PC-9 (cell line): ENCODE data around the gene ZNF407. TPM values are rescaled to one million over a fixed set of nuclear protein-coding genes. Genes with fewer than 3 reads are reported as not detected.

Experiments used
- BruUV-seq: library from RNA; stranded (reverse); fragments of 400-500 nt; replicated peaks from 2 replicates; lab custom pipeline; 2021; lab: Mats Ljungman, UMichigan
- CTCF ChIA-PET: fragments of 300-600 bp; sonication (Branson Sonifier 250); formaldehyde crosslinking; loops from one replicate; lab custom pipeline; 2022; ENCODE audit warnings: antibody characterized with exemption; lab: Charles Lee
- POLR2A ChIA-PET: fragments of 300-600 bp; sonication (Branson Sonifier 250); formaldehyde crosslinking; loops from one replicate; lab custom pipeline; 2022; ENCODE audit warnings: antibody characterized with exemption; ENCODE audit not compliant: unreplicated experiment; lab: Charles Lee
- DNase-seq, 2 experiments: peaks; one replicate each; pipeline versions ENCODE4 v3.0.0 to v3.0.0-alpha.2; 2015 to 2022; ENCODE audit warnings: mixed read lengths in 1 of 2
- H2AFZ ChIP-seq: fragments of 200-600 bp; sonication (generic); 2 replicates; pipeline ENCODE4 v1.8.1; 2017; ENCODE audit warnings: antibody characterized with exemption
- H3F3A ChIP-seq: fragments of 200-600 bp; sonication (generic); 2 replicates; pipeline ENCODE4 v1.8.1; 2017; ENCODE audit warnings: antibody characterized with exemption, mild to moderate bottlenecking, low read depth; ENCODE audit not compliant: insufficient read depth
- H3K27ac ChIP-seq: fragments of 200-600 bp; sonication (generic); 2 replicates; pipeline ENCODE4 v1.6.1; 2016; ENCODE audit warnings: mixed run types
- H3K27me3 ChIP-seq: fragments of 200-600 bp; sonication (generic); 2 replicates; pipeline ENCODE4 v1.6.1; 2016; ENCODE audit warnings: low read depth, mixed run types; ENCODE audit not compliant: insufficient read depth
- H3K36me3 ChIP-seq: fragments of 200-600 bp; sonication (generic); 2 replicates; pipeline ENCODE4 v1.6.1; 2016; ENCODE audit warnings: low read depth, mixed run types
- H3K4me1 ChIP-seq: fragments of 200-600 bp; sonication (generic); replicated peaks from 2 replicates; pipeline ENCODE4 v1.6.1; 2016; ENCODE audit warnings: mixed run types; ENCODE audit not compliant: insufficient read depth
- H3K4me2 ChIP-seq: fragments of 200-600 bp; sonication (generic); 2 replicates; pipeline ENCODE4 v1.6.1; 2017; ENCODE audit warnings: mixed run types
- H3K4me3 ChIP-seq: fragments of 200-600 bp; sonication (generic); 2 replicates; pipeline ENCODE4 v1.6.1; 2016; ENCODE audit warnings: mixed run types
- H3K79me2 ChIP-seq: fragments of 200-600 bp; sonication (generic); 2 replicates; pipeline ENCODE4 v1.6.1; 2017; ENCODE audit warnings: low read depth, mixed run types
- H3K9me2 ChIP-seq: fragments of 200-600 bp; sonication (generic); 2 replicates; pipeline ENCODE4 v1.8.1; 2017; ENCODE audit warnings: mild to moderate bottlenecking; ENCODE audit not compliant: insufficient read depth
- H3K9me3 ChIP-seq: fragments of 200-600 bp; sonication (generic); 2 replicates; pipeline ENCODE4 v1.8.1; 2016; ENCODE audit warnings: low read depth; ENCODE audit not compliant: insufficient read depth
- H4K20me1 ChIP-seq: fragments of 200-600 bp; sonication (generic); 2 replicates; pipeline ENCODE4 v1.8.1; 2017; ENCODE audit not compliant: insufficient read depth
- EZH2 ChIP-seq: fragments of 200-600 bp; sonication (generic); IDR thresholded peaks from 2 replicates; pipeline ENCODE4 v1.8.0; 2017; ENCODE audit warnings: antibody characterized with exemption, low read depth
- intact Hi-C: fragments of 100-400 bp; cut with micrococcal nuclease; formaldehyde crosslinking; loops from one replicate; pipeline ENCODE4 v1.10.0; 2022; ENCODE audit not compliant: unreplicated experiment
- total RNA-seq: library from RNA; stranded (reverse); gene quantifications from 2 replicates; pipeline ENCODE4 v1.2.3, GENCODE V29; 2021
- TF ChIP-seq, protein P1 (sequence below): fragments of 200-600 bp; sonication (generic); conservative IDR thresholded peaks from 2 replicates; pipeline ENCODE4 v1.6.1; 2017; ENCODE audit warnings: mixed run types, antibody characterized with exemption, mild to moderate bottlenecking, moderate library complexity

The ZNF407 gene
- total RNA-seq, 1 experiment from 2014 or later = 13.4 TPM

DNA sequence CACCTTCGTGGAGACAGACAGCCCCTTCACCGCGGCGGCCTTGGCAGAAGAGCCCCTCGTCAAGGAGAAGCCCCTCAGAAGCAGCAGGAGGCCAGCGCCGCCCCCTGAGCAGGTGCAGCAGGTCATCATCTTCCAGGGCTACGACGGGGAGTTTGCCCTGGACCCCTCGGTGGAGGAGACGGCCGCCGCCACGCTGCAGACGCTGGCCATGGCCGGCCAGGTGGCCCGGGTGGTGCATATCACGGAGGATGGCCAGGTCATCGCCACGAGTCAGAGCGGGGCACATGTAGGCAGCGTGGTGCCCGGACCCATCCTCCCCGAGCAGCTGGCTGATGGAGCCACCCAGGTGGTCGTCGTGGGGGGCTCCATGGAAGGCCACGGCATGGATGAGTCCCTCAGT, 465.5 kb downstream of the ZNF407 start:
- Histone ChIP-seq H3K4me3 (no peak overlapping the region), H3K36me3 (no peaks in the 10 kb centered on the region), H3K27me3 (no peaks in the 10 kb centered on the region), H4K20me1 (no peaks in the 10 kb centered on the region), H3F3A (no peaks in the 10 kb centered on the region), H3K4me2 (no peak overlapping the region), H3K9me2 (no peaks in the 10 kb centered on the region), H3K79me2 (no peaks in the 10 kb centered on the region), H3K4me1 (no peaks in the 10 kb centered on the region), H3K27ac (no peak overlapping the region), H2AFZ (no peak overlapping the region), H3K9me3 (no peaks in the 10 kb centered on the region)
- intact Hi-C loops = no loop called here
- no TSS peak for BruUV-seq
- CTCF ChIA-PET = no interaction called here
- no peak for DNase-seq
- no peak for TF ChIP-seq EZH2
- TF ChIP-seq, protein P1, sequence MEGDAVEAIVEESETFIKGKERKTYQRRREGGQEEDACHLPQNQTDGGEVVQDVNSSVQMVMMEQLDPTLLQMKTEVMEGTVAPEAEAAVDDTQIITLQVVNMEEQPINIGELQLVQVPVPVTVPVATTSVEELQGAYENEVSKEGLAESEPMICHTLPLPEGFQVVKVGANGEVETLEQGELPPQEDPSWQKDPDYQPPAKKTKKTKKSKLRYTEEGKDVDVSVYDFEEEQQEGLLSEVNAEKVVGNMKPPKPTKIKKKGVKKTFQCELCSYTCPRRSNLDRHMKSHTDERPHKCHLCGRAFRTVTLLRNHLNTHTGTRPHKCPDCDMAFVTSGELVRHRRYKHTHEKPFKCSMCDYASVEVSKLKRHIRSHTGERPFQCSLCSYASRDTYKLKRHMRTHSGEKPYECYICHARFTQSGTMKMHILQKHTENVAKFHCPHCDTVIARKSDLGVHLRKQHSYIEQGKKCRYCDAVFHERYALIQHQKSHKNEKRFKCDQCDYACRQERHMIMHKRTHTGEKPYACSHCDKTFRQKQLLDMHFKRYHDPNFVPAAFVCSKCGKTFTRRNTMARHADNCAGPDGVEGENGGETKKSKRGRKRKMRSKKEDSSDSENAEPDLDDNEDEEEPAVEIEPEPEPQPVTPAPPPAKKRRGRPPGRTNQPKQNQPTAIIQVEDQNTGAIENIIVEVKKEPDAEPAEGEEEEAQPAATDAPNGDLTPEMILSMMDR = no peak
- POLR2A ChIA-PET = no interaction called here

DNA sequence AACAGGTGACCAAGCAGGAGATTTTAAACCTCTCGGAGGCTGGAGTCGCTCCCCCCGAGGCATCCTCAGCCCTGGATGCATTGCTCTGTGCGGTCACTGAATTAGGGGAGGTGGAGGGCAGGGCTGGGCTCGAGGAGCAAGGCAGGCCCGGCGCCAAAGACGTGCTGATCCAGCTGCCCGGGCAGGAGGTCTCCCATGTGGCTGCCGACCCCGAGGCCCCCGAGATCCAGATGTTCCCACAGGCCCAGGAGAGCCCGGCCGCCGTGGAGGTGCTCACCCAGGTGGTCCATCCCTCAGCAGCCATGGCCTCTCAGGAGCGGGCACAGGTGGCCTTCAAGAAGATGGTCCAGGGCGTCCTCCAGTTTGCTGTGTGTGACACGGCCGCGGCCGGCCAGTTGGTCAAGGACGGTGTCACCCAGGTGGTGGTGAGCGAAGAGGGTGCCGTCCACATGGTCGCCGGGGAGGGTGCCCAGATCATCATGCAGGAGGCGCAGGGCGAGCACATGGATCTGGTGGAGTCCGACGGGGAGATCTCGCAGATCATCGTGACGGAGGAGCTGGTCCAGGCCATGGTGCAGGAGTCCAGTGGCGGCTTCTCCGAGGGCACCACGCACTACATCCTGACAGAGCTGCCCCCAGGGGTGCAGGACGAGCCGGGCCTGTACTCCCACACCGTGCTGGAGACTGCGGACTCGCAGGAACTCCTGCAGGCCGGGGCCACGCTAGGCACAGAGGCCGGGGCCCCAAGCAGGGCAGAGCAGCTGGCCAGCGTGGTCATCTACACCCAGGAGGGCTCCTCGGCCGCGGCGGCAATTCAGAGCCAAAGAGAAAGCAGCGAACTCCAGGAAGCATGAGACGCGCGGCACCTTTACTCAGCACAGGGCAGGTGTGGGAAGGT, 466.2 kb downstream of the ZNF407 start:
- TF ChIP-seq, protein P1 = no peak
- no peak for TF ChIP-seq EZH2
- ChIA-PET CTCF (no interaction called here), POLR2A (no interaction called here)
- H3F3A ChIP-seq = no peaks in the 10 kb centered on the region
- no peaks in the 10 kb centered on the region for H3K27me3 ChIP-seq
- H3K4me2 ChIP-seq = no peak overlapping the region
- H3K4me3 ChIP-seq = no peak overlapping the region
- no peaks in the 10 kb centered on the region for H3K9me2 ChIP-seq
- intact Hi-C loops = no loop called here
- DNase-seq = no peak
- no peaks in the 10 kb centered on the region for H3K9me3 ChIP-seq
- no peaks in the 10 kb centered on the region for H4K20me1 ChIP-seq
- no peak overlapping the region for H3K27ac ChIP-seq
- BruUV-seq = no TSS peak
- H3K4me1 ChIP-seq = no peaks in the 10 kb centered on the region
- no peaks in the 10 kb centered on the region for H3K79me2 ChIP-seq
- no peak overlapping the region for H2AFZ ChIP-seq
- no peaks in the 10 kb centered on the region for H3K36me3 ChIP-seq

DNA sequence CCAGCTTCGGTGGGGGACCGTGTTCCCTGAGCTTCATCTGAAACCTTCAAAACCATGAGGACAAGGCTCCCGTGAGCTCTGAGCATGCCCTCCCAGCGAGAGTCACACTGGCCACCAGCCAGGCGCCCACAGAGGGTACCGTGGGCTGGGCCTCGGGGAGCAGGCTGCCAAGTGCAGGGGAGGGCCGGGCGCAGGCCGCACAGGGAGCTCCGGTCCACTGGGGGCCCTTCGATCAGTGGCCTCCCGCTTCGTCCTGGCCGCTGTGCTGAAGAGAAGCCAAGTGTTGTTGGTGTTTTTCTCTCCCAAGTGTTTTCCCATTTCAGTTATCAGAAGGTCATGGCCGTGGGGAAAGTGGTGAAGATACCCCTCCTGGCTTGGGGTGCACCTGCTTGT, 466.8 kb downstream of the ZNF407 start:
- Histone ChIP-seq H3K4me1 (no peaks in the 10 kb centered on the region), H3K79me2 (no peaks in the 10 kb centered on the region), H3K36me3 (no peaks in the 10 kb centered on the region), H3F3A (no peaks in the 10 kb centered on the region), H3K9me3 (no peaks in the 10 kb centered on the region), H3K27me3 (no peaks in the 10 kb centered on the region), H2AFZ (no peak overlapping the region), H4K20me1 (no peaks in the 10 kb centered on the region), H3K9me2 (no peaks in the 10 kb centered on the region), H3K27ac (no peak overlapping the region), H3K4me3 (no peak overlapping the region), H3K4me2 (no peak overlapping the region)
- intact Hi-C loops = no loop called here
- CTCF ChIA-PET = no interaction called here
- TF ChIP-seq EZH2 = no peak
- TF ChIP-seq, protein P1 = no peak
- POLR2A ChIA-PET = no interaction called here
- no peak for DNase-seq
- BruUV-seq = no TSS peak
